GM19239 (cell line): ENCODE measurements around the gene EML2.

Experiments
- DNase-seq: peaks from one replicate; pipeline ENCODE4 v3.0.0; 2011; ENCODE audit warnings: low spot score; ENCODE audit not compliant: insufficient read length
- FAIRE-seq: peaks from 2 replicates; lab custom pipeline; 2011; peaks lifted over from hg19 to GRCh38; lab: Jason Lieb, UNC

The EML2 gene

DNA sequence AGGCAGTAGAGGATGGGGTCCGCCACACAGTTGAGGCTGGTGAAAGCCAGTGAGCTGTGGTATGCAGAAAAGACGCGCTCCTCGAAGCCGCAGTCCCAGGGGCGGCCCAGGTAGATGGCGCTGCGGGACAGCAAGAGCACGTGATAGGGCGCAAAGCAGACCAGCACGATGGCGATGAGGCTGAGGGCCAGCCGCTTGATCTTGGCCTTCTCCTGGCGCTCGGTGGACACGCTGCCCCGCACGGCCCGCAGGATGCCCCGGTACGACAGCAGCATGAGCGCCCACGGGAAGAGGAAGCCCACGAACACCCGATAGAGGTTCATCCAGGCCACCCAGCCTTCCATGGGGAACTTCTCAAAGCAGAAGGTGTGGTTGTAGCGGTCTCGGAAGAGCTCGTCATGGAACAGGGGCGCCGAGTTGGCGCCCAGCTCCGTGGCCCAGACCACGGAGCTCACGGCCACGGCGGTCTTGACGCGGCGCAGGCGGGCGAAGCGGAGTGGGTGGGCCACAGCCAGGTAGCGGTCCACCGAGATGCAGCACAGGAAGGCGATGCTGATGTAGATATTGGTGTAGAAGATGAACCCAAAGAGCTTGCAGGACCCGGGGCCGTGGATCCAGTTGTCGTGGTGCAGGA lies 48.1 kb downstream of the EML2 start:
- peak; percentile 23 for FAIRE-seq
- no peak for DNase-seq

DNA sequence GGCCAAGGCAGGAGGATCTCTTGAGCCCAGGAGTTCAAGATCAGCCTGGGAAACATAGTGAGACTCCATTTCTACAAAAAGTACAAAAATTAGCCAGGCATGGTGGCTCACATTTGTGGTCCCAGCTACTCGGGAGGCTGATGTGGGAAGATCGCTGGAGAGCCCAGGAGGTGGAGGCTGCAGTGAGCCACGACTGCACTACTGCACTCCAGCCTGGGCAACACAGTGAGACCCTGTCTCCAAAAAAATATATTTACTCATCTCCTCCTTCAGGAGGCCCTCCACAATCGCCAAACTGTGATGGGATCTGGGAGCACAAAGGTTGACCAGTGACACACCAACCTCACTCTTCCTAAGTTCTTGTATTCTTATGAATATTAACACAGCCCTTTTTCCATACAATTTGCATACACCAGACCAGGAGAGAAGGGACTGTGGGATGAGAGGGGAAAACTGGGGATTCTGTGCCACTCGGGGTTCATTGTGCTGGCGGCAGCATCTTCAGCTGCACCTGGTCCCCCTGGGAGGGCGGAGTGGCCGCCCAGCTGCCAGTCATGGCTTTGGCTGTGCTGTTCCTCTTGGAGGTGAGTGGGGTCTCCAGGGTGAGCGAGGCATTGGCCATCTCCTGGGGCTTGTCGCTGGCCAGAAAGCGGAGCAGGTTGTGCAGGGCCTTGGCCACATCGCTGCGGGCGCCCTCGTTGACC lies 48.7 kb downstream of the EML2 start:
- FAIRE-seq (no peak), DNase-seq (no peak)

DNA sequence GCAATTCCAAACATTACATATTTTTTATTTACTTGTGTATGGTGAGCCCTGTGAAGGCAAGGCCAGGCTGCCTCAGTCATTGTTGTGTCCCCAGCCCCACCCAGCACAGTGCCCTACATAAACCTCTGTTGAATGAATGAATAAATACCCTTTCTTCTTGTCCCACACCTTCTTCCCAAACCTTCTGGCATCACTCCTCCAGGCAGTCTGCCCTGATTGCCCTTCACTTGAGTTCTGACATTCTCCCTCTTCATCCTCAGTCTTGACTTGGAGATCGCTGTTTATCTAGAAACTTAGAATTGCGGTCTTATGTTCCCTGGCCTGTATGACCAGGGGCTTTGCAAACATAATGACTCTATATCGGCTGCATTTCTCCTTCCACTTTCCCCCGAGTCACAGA lies 49.4 kb downstream of the EML2 start:
- DNase-seq (no peak), FAIRE-seq (no peak)

DNA sequence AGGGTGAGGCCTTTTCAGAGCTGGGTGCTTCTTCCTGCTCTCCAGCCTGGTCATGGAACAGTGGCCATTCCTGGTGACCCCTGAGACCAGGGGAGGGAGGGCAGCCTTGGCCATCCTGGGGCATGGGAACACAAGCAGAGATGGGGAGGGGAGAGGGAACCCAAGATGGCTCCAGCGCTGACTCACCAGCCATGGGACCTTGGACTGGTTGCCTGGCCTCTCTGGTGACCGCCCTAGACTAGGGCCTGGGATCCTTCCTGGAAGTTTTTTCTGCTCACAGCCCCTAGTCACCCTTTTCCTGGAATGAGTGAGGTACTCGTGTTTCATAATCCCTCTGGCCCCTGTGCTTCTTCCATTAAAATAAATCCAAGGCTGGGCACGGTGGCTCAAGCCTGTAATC lies 51.3 kb downstream of the EML2 start:
- DNase-seq: no peak

DNA sequence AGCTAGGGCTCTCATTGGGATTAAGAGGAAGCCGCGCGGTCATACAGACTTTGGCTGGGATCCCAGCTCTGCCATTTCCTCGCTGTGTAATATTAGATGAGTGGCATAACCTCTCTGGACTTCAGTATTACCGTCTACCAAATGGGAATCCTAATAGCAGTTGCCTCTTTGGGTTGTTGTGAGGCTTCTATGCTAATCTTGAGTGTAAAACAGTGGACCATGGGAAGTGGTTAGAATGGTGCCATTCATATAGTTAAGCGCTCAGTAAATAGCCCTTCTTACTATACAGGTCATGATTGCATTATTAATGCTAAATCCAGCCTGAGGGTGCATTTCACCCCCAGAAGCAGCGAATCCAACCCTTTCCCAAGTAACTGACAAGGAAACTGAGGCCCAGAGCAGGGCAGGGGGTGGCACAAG lies 54.0 kb downstream of the EML2 start:
- no peak for DNase-seq

More for the DNA sequence above, 51.3 kb downstream of the EML2 start:
- no peak for FAIRE-seq

DNA sequence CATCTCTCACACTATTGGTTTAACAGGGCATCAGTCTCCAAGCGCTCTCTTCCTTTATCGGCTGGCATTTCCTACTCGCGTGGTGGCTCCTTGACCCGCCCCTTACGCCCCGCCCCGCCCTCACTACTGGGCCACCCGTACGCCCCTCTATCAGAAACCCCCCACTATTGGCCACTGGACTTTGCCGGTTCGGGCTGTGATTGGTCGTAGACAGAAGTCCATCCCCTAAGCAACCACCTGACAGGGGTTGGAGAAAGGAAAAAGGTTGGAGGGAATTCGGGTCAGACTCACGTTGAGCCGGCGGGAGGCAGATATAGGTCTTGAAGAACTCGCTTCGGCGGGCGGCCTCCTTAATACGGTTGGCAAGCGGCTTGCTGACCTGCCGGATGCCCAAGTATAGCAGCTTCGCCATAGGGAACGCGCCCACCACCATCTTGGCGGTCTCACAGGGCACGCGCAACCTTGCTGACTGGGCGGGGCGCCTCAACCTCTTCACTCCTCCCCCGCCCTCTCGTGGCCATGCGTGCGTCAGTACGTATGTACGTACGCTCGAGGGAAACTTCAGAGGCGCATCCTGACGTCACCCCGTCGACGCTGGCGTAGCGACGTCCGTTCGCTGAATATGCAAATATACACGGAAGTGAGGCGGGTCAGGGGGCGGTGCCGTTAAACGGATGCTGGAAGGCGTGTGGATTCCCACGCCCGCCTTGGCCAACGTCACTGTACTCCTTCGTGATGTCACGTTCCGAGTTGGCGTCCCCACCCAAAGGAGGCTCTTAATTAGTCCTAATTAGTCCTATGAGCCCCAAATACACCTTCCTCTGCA lies 54.7 kb downstream of the EML2 start, which contains the start of gene OPA3:
Gene OPA3, minus strand, starts transcription at position 471 of the 826 bp plus-strand sequence. Its CDS starts 38 bp downstream, at position 433.
- DNase-seq (peak; percentile 94), FAIRE-seq (peak; percentile 97)

More for the DNA sequence above, 54.0 kb downstream of the EML2 start:
- peak; percentile 66 for FAIRE-seq

DNA sequence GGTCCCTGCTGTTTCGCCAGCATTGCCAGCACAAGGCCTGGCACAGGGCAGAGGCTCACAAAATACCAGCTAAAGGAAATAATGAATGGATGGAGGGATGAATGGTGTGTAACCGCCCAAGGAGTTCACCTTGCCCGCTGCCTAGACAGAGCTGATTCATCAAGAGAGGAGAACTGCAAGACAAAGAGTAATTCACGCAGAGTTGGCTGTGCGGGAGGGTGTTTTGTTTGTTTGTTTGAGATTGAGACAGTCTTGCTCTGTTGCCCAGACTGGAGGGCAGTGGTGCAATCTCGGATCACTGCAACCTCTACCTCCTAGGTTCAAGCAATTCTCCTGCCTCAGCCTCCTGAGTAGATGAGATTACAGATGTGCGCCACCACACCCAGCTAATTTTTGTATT lies 57.6 kb downstream of the EML2 start:
- no peak for DNase-seq
- FAIRE-seq: no peak

DNA sequence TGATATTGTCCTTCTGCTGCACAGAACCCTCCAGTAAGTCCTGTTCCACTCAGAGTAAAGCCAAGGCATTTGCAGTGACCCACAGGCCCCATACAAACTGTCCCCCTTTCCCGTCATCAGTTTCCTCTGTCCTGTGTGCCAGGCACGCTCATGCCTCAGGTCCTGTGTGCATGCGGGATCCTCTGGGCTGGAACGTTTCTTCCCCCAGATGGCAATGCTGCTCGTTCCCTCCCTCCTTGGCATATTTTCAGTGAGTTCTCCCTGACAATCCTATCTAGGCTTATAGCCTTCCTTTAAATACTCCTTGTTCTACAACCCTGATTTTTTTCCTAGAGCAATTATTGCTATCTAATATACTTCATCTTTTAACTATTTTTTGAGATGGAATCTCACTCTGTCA lies 60.3 kb downstream of the EML2 start:
- no peak for FAIRE-seq
- DNase-seq: no peak

DNA sequence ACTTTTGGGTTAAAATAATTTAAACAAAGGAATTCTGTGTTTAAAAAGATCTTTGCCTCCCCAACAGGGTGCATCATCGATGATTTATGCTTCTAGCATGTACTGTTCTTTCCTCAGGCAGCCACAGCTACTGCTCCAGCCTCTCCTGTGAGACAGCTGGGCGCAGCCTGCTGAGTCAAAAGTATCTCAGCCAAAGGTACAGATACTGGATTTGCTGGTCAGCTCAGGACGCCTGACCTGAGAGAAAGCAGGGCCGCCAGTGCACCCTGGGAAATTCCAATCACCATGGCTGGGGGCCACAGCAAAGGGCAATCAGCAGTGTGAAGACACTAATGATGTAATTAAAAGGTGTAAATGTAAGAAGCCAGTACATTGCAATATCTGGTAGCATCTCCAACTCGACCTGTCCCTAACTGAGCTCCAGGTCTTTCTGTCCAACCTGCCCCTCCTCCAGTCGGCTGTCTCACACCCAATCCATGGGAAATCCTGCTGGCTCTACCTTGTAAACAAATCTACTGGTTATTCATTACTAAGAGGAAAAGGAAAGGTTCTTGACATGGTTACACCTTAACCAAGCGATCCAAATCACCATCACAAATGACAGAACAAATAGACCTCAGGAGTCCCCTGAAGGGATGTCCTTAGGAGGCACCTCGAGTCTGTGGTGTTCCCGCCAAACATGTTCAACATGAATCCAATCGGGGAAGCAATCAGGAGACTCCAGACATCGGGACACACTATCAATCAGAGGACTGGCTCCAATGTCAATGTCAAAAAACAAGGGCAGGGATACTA lies 61.9 kb downstream of the EML2 start:
- DNase-seq (no peak), FAIRE-seq (no peak)

DNA sequence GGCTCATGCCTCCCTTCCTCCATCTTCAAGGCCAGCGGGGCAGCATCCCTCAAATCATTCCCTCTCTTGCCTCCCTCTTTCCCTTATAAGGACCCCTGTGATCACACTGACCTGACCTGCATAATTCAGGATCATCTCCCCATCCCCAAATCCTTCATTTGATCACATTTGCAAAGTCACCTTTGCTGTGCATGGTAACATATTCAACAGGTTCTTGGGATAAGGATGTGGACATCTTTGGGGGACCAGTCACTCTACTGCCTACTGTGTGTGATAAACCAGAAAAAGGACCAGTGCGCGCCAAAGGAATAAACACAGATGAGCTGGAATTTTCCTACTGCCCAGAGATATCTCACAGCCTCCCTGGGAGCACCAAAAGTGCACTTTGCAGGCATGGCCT lies 62.5 kb downstream of the EML2 start:
- FAIRE-seq: no peak
- no peak for DNase-seq

DNA sequence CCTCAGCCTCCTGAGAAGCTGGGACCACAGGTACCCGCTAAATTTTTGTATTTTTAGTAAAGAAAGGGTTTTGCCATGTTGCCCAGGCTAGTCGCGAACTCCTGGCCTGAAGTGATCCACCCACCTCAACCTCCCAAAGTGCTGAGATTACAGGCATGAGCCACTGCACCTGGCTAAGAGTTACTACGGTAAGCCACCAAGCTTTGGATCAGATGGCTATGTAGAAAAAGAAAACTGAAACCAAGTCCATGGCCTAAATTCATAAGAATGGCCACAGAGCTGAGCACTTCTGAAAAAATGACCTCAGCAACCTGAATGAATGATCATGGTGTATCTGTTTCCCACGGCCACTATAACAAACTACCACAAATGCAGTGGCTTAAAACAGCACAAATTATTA lies 64.0 kb downstream of the EML2 start:
- no peak for DNase-seq
- FAIRE-seq: peak; percentile 64

DNA sequence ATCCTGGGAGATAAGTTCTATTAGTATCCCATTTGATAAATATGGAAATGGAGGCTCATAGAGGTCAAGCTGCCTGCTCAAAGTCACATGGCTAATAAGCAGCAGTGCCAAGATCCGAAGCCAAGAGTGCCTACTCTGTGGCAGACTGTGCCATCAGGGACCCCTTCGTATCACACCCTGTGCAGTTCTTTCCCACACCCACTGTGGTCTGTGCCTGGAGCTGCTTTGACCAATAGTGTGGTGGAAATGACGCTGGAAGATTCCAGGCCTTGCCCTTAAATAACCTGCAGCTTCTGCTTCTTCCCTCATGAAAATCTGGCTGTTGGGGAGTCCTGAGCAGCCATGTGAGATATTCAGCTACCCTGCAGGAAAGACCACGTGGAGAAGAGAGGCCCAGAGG lies 64.7 kb downstream of the EML2 start:
- no peak for DNase-seq
- FAIRE-seq: no peak

DNA sequence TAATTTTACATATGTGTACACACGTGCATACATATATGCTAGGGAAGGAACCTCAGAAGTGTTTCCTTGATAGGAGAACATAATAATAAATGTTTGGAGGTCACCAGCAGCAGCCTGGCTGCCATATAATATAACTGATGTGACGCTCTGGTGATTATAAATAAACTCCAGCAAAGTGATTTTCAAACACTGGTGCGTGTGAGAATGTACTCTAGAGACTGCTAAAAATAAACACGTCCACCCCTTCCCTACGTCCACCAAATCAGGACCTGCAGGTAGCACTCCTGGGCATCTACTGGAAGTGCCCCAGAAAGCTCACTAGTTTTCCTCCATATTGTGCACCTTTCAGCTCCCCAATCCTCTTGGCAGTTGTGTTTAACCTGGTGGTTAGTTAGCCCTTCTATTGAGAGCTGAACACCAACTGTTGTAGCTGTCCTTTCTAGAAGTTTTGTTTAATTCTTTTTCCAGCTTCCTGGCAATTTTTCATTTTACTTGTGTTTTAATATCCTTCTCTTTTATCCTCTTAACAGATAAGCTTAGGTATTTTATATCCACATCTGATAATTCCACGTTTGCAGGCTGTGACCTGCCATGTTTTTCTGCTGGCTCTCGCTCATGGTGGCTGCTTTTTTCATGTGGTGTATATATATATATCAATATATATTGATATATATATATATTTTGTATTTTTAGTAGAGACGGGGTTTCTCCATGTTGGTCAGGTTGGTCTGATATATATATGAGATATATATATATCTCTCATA lies 67.6 kb downstream of the EML2 start:
- DNase-seq (no peak), FAIRE-seq (no peak)

DNA sequence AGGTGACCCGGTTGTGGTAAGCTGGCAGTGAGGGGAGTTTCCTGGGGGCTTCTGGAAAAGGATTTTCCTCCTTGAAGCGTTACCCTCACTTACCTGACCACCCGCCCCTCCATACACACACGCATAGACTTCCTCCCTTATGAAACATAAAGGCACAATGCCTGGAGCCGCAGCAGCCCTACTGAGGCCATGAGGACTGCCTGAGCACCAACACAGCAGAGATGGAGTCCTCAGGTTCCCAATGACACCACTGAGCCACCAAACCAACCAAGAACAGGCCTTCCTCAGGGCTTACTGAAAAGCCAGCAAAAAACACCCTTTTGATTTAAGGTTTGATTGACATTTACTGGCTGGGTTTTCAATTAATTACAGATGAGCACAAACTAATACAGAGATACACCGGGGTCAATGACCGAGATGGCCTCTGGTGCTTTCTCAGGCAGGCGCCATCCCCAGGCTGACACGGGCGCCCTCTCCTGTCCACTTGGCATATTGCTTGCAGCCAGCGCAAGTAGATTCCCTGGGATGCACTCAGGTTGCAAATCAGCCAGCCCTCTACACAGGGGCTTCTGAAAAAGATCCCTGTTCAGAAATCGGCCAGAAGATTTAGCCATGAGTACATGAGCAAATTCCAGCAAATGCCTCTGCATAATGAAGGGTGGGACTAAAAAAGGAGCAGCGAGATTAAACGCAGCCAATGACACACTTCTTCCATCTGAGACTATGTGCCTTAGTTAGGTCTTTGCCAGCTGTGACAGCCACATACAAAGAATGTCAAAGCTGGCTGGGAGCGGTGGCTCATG lies 69.4 kb downstream of the EML2 start:
- DNase-seq (no peak), FAIRE-seq (peak; percentile 87)

DNA sequence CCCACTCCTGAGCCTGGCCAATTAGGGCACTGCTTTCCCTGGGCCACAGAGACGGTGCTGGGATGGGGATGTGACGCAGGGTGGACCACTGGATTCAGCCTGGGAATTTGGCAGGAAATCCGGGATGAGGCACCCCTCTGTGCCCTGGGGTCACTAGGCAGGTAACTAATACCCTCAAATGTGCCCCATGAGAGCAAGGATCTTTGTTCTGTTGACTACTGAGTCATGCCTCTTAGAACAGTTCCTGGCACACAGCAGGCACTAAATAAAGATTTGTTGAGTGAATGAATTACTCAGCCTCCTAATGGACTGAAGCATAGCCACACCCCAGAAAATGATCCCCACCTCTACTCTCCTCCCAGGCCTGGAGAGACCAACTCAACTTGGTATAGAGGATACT lies 70.5 kb downstream of the EML2 start:
- DNase-seq (no peak), FAIRE-seq (no peak)

DNA sequence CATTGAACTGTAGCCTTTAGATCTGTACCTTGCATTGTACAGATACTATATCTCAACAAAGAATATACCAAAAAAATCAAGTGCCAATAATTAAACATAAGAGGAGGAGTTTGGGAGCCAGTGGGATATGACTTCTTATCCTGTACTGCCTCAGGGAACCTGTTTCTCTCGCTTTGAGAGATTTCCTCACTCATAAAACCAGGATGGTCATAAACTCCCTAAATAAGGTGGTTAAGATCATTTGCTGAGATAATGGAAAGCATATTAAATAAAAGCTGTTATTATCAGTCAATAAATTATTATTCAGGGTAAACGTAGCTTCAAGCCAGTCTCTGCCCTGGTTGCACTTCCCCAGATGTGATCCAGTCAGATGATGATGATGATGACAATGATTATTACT lies 71.6 kb downstream of the EML2 start:
- DNase-seq: no peak
- FAIRE-seq: no peak

DNA sequence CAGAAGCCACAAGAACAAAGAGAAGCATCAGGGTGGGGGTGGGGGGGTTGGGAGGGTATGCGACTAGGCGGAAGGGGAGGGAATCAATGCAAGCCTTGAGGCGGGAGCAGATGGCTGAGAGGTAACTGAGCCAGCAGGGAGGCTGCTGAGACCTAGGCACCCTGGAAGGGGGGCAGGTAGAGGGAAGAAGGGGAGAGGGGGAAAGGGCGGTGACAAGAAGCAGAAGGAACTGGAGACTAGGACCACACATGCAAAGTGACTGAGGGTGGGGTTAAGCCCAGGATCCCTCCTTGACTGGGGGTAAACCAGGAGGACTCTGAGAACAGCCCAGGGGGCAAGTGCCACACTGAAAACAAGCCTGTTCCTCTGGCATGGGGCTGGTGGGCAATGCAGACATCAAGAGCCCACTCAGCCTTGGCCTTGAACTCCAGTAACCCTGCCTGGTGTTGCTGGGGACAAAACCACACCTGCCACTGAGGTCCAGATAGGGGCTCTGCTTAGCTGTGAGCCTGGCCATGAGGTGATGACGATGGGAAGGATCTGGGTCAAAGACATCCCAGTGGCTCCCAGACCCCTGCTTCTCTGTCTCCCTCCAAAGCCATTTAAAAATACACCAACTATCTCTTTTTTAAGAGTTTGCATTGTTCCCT lies 74.9 kb downstream of the EML2 start:
- no peak for FAIRE-seq
- DNase-seq: no peak

DNA sequence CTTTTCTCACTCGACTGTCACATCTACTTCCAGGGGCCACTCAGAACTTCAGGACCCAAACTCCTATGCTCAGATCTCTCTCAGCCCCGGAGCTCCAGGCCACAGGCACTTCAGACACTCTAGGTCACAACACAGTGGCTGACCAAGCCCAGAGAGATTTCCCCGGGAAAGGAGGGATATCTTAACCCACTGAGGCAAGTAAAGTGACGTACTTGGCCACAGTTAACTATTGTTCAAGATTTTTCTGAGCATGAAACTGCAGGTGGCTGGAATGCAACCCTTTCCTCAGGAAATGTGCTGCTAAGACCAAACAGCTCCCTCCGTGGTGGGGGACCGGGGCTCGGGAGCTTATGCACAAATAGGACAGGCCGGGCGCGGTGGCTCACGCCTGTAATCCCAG lies 78.5 kb downstream of the EML2 start:
- FAIRE-seq: no peak

More for the DNA sequence above, 78.5 kb downstream of the EML2 start:
- DNase-seq: no peak
